Tibial nerve (tissue), 4 donors: ENCODE measurements around the gene SPATA25. TPM values are rescaled to one million over a fixed set of nuclear protein-coding genes. Genes with fewer than 3 reads are reported as not detected.

Experiments used
- DNase-seq, 2 donors: peaks; one replicate each; pipeline ENCODE4 v3.0.0-alpha.2; 2019; ENCODE audit warnings: low spot score in 2 of 2
- H3K27ac ChIP-seq, 4 donors: fragments of 200-600 bp; sonication (generic) in 3 of 4; one replicate each; pipeline ENCODE4 v1.5.1; 2017 to 2019; ENCODE audit warnings: mild to moderate bottlenecking in 1 of 4
- H3K27me3 ChIP-seq, 2 donors: fragments of 200-600 bp; sonication (generic) in 1 of 2; one replicate each; pipeline versions ENCODE4 v1.5.1 to v1.6.0; 2017 to 2019
- H3K36me3 ChIP-seq, 3 donors: fragments of 200-600 bp; sonication (generic); one replicate each; pipeline ENCODE4 v1.5.1; 2018 to 2019
- H3K4me1 ChIP-seq, 4 donors: fragments of 200-600 bp; sonication (generic) in 3 of 4; one replicate each; pipeline ENCODE4 v1.5.1; 2017 to 2019
- H3K4me3 ChIP-seq, 4 donors: fragments of 200-600 bp; sonication (generic) in 3 of 4; one replicate each; pipeline ENCODE4 v1.5.1; 2017 to 2019; ENCODE audit warnings: mild to moderate bottlenecking in 1 of 4, moderate library complexity in 1 of 4
- H3K9me3 ChIP-seq, 4 donors: fragments of 200-600 bp; sonication (generic) in 3 of 4; one replicate each; pipeline ENCODE4 v1.5.1; 2017 to 2019
- CTCF ChIP-seq, 5 experiments: fragments of 200-600 bp in 3 of 5; fragments of 450-650 bp in 2 of 5; sonication (generic) in 3 of 5; IDR thresholded peaks; one replicate each; pipeline ENCODE4 v1.5.1; 2016 to 2019; ENCODE audit warnings: antibody characterized with exemption in 5 of 5, mild to moderate bottlenecking in 3 of 5, moderate library complexity in 2 of 5
- EP300 ChIP-seq, 2 donors: sonication (generic); formaldehyde crosslinking; IDR thresholded peaks; one replicate each; pipeline ENCODE4 v1.6.1; 2017; ENCODE audit warnings: antibody characterized with exemption in 2 of 2, mild to moderate bottlenecking in 1 of 2
- POLR2A ChIP-seq, 2 donors: fragments of 450-650 bp; IDR thresholded peaks; one replicate each; pipeline ENCODE4 v1.6.1; 2017; ENCODE audit warnings: antibody characterized with exemption in 2 of 2, mild to moderate bottlenecking in 2 of 2, moderate library complexity in 2 of 2
- WGBS, 2 donors: methylation state at CpG; one replicate each; pipeline ENCODE4 v1.1.5; 2018; 5-methylcytosine and 5-hydroxymethylcytosine counted together
- total RNA-seq, 4 donors: library from RNA; depleted of rRNA; stranded (reverse); fragments of >200 nt; gene quantifications; one replicate each; pipeline ENCODE4 v1.1.0, GENCODE V29; 2016

The SPATA25 gene
- total RNA-seq, 4 donors from 2014 or later, result 2.6 to 18.3 (median 7.9) TPM

GRCh38 chr20:45843506-45843905 lies 43.9 kb downstream of the SPATA25 start:
- Histone ChIP-seq H3K9me3 (no peaks in the 10 kb centered on the region), H3K4me3 (no peak overlapping the region), H3K4me1 (peaks cover 0 to 29% (median 0%) of the 10 kb centered on the region in 4 donors), H3K27ac (peak overlapping the region in 2 of 4 donors; percentile 54 to 67), H3K27me3 (no peaks in the 10 kb centered on the region), H3K36me3 (peaks cover 0 to 99% (median 21%) of the 10 kb centered on the region in 3 donors)
- TF ChIP-seq POLR2A (IDR thresholded peaks at IDR 0.05) (no peak), EP300 (IDR thresholded peaks at IDR 0.05) (no peak), CTCF (IDR thresholded peaks at IDR 0.05) (no peak)
- no peak for DNase-seq
- WGBS, 2 donors, result 87 to 89% methylated on average over 14 of the region's 14 CpGs

GRCh38 chr20:45842169-45842812 lies 45.1 kb downstream of the SPATA25 start:
- TF ChIP-seq EP300 (IDR thresholded peaks at IDR 0.05), result no peak
- no peak for TF ChIP-seq CTCF (IDR thresholded peaks at IDR 0.05)
- no peak for TF ChIP-seq POLR2A (IDR thresholded peaks at IDR 0.05)
- H3K27me3 ChIP-seq, result no peaks in the 10 kb centered on the region
- no peak overlapping the region for H3K4me3 ChIP-seq
- WGBS, 2 donors, result 44 to 50% methylated on average over 2 to 5 of the region's 5 CpGs
- peak overlapping the region in 3 of 4 donors; percentile 0 to 67 (median 54) for H3K27ac ChIP-seq
- H3K36me3 ChIP-seq, result peaks cover 0 to 96% (median 12%) of the 10 kb centered on the region in 3 donors
- H3K9me3 ChIP-seq, result no peaks in the 10 kb centered on the region
- peak in 1 of 2 donors; percentile 62 for DNase-seq
- peaks cover 0 to 30% (median 0%) of the 10 kb centered on the region in 4 donors for H3K4me1 ChIP-seq

GRCh38 chr20:45841407-45842129 lies 45.9 kb downstream of the SPATA25 start:
- Histone ChIP-seq H3K36me3 (peaks cover 0 to 89% (median 12%) of the 10 kb centered on the region in 3 donors), H3K27ac (peak overlapping the region in 2 of 4 donors; percentile 54 to 67), H3K9me3 (no peaks in the 10 kb centered on the region), H3K27me3 (no peaks in the 10 kb centered on the region), H3K4me1 (peaks cover 0 to 36% (median 0%) of the 10 kb centered on the region in 4 donors), H3K4me3 (no peak overlapping the region)
- WGBS, 2 donors, result 87 to 89% methylated on average over 10 of the region's 10 CpGs
- no peak for DNase-seq
- TF ChIP-seq POLR2A (IDR thresholded peaks at IDR 0.05), result no peak
- TF ChIP-seq EP300 (IDR thresholded peaks at IDR 0.05), result no peak
- TF ChIP-seq CTCF (IDR thresholded peaks at IDR 0.05), result no peak

GRCh38 chr20:45840700-45841198 lies 46.7 kb downstream of the SPATA25 start:
- no peak overlapping the region for H3K27ac ChIP-seq
- WGBS, 2 donors, result 91 to 94% methylated on average over 14 to 18 of the region's 25 CpGs
- peaks cover 0 to 80% (median 12%) of the 10 kb centered on the region in 3 donors for H3K36me3 ChIP-seq
- no peak overlapping the region for H3K4me3 ChIP-seq
- no peak for DNase-seq
- no peaks in the 10 kb centered on the region for H3K9me3 ChIP-seq
- peaks cover 0 to 41% (median under 1%) of the 10 kb centered on the region in 4 donors for H3K4me1 ChIP-seq
- TF ChIP-seq CTCF (IDR thresholded peaks at IDR 0.05), result no peak
- no peak for TF ChIP-seq EP300 (IDR thresholded peaks at IDR 0.05)
- TF ChIP-seq POLR2A (IDR thresholded peaks at IDR 0.05), result no peak
- no peaks in the 10 kb centered on the region for H3K27me3 ChIP-seq

- TF ChIP-seq CTCF (IDR thresholded peaks at IDR 0.05), result no peak
- TF ChIP-seq POLR2A (IDR thresholded peaks at IDR 0.05), result no peak
- TF ChIP-seq EP300 (IDR thresholded peaks at IDR 0.05), result no peak
- peaks cover 0 to 48% (median 11%) of the 10 kb centered on the region in 4 donors for H3K4me1 ChIP-seq
- 25 to 30% methylated on average over 1 of the region's 1 CpG for WGBS, 2 donors
- H3K27ac ChIP-seq, result peak overlapping the region in 3 of 4 donors; percentile 24 to 97 (median 94)
- no peaks in the 10 kb centered on the region for H3K9me3 ChIP-seq
- peak overlapping the region in 1 of 4 donors; percentile 3 for H3K4me3 ChIP-seq
- DNase-seq, result no peak
- H3K27me3 ChIP-seq, result no peaks in the 10 kb centered on the region
- H3K36me3 ChIP-seq, result peaks cover 0 to 41% (median 5%) of the 10 kb centered on the region in 3 donors
Observed at GRCh38 chr20:45836841-45837240, 50.6 kb downstream of the SPATA25 start.
